PFSK-1 (cell line): ENCODE results near the gene TRPM6.

Source experiments
- FOXP2 ChIP-seq: optimal IDR thresholded peaks from 2 replicates; pipeline ENCODE3; 2011; ENCODE audit warnings: borderline replicate concordance, control low read depth, inconsistent platforms; ENCODE audit not compliant: insufficient read depth; ENCODE audit errors: extremely low read length, extremely low read depth
- POLR2AphosphoS5 ChIP-seq: IDR thresholded peaks from 2 replicates; pipeline ENCODE4 v1.6.1; 2012; ENCODE audit warnings: low read depth, mild to moderate bottlenecking, control low read depth, low read length, moderate library complexity
- REST ChIP-seq, 2 experiments: IDR thresholded peaks; 2 replicates each; pipeline versions ENCODE4 v1.6.1 to v1.8.0; 2011 to 2012; ENCODE audit warnings: low read depth in 2 of 2, low read length in 2 of 2, control low read depth in 1 of 2, inconsistent platforms in 1 of 2, mild to moderate bottlenecking in 1 of 2, moderate library complexity in 1 of 2; ENCODE audit not compliant: insufficient read depth in 1 of 2
- SIN3A ChIP-seq: IDR thresholded peaks from 2 replicates; pipeline ENCODE4 v1.6.1; 2012; ENCODE audit warnings: mild to moderate bottlenecking, low read length, moderate library complexity, borderline replicate concordance; ENCODE audit not compliant: insufficient read depth
- TAF1 ChIP-seq: IDR thresholded peaks from 2 replicates; pipeline ENCODE4 v1.6.1; 2012; ENCODE audit warnings: low read length, control low read depth, borderline replicate concordance; ENCODE audit not compliant: insufficient read depth

The TRPM6 gene

GRCh38 chr9:74838351-74838750, 49.4 kb downstream of the TRPM6 start:
- no peak for TF ChIP-seq FOXP2

GRCh38 chr9:74824654-74825053, 63.1 kb downstream of the TRPM6 start:
- TF ChIP-seq SIN3A (no peak), POLR2AphosphoS5 (no peak), TAF1 (no peak), REST (IDR thresholded peaks at IDR 0.05; ENCODE audit: insufficient read depth in 1 of 2, low read depth in 2 of 2, low read length in 2 of 2) (no peak), FOXP2 (no peak)

GRCh38 chr9:74821636-74822035, 66.1 kb downstream of the TRPM6 start:
- TF ChIP-seq POLR2AphosphoS5 (no peak), REST (IDR thresholded peaks at IDR 0.05; ENCODE audit: insufficient read depth in 1 of 2, low read depth in 2 of 2, low read length in 2 of 2) (no peak), FOXP2 (no peak), TAF1 (no peak), SIN3A (no peak)

- TF ChIP-seq POLR2AphosphoS5, result no peak
- no peak for TF ChIP-seq FOXP2
- no peak for TF ChIP-seq SIN3A
- TF ChIP-seq TAF1, result no peak
- TF ChIP-seq REST (IDR thresholded peaks at IDR 0.05; ENCODE audit: insufficient read depth in 1 of 2, low read depth in 2 of 2, low read length in 2 of 2), result no peak
These were observed 69.9 kb downstream of the TRPM6 start for GRCh38 chr9:74817816-74818215.

- no peak for TF ChIP-seq REST (IDR thresholded peaks at IDR 0.05; ENCODE audit: insufficient read depth in 1 of 2, low read depth in 2 of 2, low read length in 2 of 2)
- no peak for TF ChIP-seq TAF1
- TF ChIP-seq SIN3A, result no peak
- TF ChIP-seq POLR2AphosphoS5, result no peak
- no peak for TF ChIP-seq FOXP2
These were observed 70.4 kb downstream of the TRPM6 start for GRCh38 chr9:74817281-74817810.
